Measurements from ENCODE around the gene MYH9.

DNA sequence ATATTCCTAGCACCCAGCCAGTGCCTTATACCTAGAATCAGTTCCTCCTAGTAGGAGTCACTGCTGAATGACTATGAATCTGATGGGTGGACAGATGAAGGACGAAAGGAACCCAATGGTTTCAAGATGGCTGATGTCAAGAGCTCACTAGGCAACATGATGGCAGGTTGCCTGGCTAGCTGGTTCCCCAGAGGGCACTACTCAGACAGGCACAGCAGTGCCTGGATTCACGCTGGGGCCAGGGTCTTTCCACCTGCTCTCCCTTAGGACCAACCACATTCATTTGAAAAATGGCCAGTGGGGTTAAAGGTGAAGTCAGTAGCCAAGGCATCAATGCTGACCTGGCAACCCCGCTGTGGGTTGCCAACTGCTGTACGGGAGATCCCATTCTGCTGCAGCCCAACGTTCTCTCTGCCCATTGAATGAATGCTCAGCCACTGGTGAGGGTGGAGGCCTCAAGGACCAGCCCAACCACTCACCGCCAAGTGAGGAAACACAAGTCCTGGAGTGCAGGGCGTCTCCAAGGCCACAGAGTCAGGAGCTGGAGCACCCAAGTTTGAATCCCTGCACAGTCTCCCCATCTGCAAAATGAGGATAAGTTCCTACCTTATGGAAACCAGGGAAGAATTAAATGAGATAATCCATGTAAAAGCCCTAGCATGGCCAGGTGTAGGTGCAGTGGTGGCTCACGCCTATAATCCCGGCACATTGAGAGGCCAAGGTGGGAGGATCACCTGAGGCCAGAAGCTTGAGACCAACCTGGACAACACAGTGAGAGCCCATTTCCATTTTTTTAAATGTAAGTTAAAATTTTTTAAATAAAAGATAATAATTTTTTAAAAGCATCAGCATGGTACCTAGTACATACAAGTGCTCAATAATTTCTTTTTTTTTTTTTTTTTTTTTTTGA, 12.4 kb downstream of the MYH9 start:
- TF ChIP-seq, protein P1, sequence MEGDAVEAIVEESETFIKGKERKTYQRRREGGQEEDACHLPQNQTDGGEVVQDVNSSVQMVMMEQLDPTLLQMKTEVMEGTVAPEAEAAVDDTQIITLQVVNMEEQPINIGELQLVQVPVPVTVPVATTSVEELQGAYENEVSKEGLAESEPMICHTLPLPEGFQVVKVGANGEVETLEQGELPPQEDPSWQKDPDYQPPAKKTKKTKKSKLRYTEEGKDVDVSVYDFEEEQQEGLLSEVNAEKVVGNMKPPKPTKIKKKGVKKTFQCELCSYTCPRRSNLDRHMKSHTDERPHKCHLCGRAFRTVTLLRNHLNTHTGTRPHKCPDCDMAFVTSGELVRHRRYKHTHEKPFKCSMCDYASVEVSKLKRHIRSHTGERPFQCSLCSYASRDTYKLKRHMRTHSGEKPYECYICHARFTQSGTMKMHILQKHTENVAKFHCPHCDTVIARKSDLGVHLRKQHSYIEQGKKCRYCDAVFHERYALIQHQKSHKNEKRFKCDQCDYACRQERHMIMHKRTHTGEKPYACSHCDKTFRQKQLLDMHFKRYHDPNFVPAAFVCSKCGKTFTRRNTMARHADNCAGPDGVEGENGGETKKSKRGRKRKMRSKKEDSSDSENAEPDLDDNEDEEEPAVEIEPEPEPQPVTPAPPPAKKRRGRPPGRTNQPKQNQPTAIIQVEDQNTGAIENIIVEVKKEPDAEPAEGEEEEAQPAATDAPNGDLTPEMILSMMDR (IDR thresholded peaks at IDR 0.05; ENCODE audit: low read length), result no peak
- TF ChIP-seq EZH2 (optimal IDR thresholded peaks at IDR 0.05; ENCODE audit: low read depth, low read length) (no peak), EZH2phosphoT487 (IDR thresholded peaks at IDR 0.05; ENCODE audit: low read length) (no peak)
